SK-N-SH treated with all-trans-retinoic acid at 6 μM for 48 hours (cell line): ENCODE measurements around the gene ORC3.
"Not testable (repeated sequence)": the region's sequence is repeated elsewhere in the genome, so short reads cannot be mapped to it uniquely, and the experiment has no call there.

Experiments
- ISL1 ChIP-seq: fragments of 250-450 bp; sonication (Bioruptor Pico); IDR thresholded peaks from 2 replicates; pipeline ENCODE4 v2.1.2; 2022; ENCODE audit warnings: mild to moderate bottlenecking, moderate library complexity
- PATZ1 ChIP-seq: fragments of 250-450 bp; sonication (Bioruptor Pico); IDR thresholded peaks from 2 replicates; pipeline ENCODE4 v1.8.0; 2020; ENCODE audit warnings: mild to moderate bottlenecking, moderate library complexity, borderline replicate concordance
- TSHZ2 ChIP-seq: fragments of 250-450 bp; sonication (Bioruptor Pico); IDR thresholded peaks from 2 replicates; pipeline ENCODE4 v1.5.0; 2020; ENCODE audit warnings: mild to moderate bottlenecking, moderate library complexity
- ZFP30 ChIP-seq: fragments of 450-650 bp; formaldehyde crosslinking; IDR thresholded peaks from 2 replicates; pipeline ENCODE4 v1.5.0; 2022; ENCODE audit warnings: mild to moderate bottlenecking, moderate library complexity
- ZNF70 ChIP-seq: fragments of 450-650 bp; formaldehyde crosslinking; IDR thresholded peaks from 2 replicates; pipeline ENCODE4 v1.5.0; 2020; ENCODE audit warnings: mild to moderate bottlenecking, moderate library complexity

GRCh38 chr6:87687893-87688292 is 98.0 kb downstream of the ORC3 start:
- not testable (repeated sequence) for TF ChIP-seq ZFP30, TSHZ2, ZNF70, ISL1, PATZ1 (CRISPR knock-in tag)
